Ovary (tissue), 3 donors: ENCODE data around the gene SKA2.

ENCODE experiments used
- POLR2A ChIP-seq: fragments of 450-650 bp; IDR thresholded peaks from one replicate; pipeline ENCODE4 v1.6.1; 2017; ENCODE audit warnings: antibody characterized with exemption, mild to moderate bottlenecking, moderate library complexity
- TF ChIP-seq, protein P1 (sequence below), 3 donors: fragments of 450-650 bp in 2 of 3; fragments of 200-600 bp in 1 of 3; IDR thresholded peaks; one replicate each; pipeline versions ENCODE4 v1.5.1 to v1.8.0; 2016 to 2022; ENCODE audit warnings: antibody characterized with exemption in 3 of 3, mild to moderate bottlenecking in 1 of 3
- donor health status: DM: no; HTN: no; CAD: no.

DNA sequence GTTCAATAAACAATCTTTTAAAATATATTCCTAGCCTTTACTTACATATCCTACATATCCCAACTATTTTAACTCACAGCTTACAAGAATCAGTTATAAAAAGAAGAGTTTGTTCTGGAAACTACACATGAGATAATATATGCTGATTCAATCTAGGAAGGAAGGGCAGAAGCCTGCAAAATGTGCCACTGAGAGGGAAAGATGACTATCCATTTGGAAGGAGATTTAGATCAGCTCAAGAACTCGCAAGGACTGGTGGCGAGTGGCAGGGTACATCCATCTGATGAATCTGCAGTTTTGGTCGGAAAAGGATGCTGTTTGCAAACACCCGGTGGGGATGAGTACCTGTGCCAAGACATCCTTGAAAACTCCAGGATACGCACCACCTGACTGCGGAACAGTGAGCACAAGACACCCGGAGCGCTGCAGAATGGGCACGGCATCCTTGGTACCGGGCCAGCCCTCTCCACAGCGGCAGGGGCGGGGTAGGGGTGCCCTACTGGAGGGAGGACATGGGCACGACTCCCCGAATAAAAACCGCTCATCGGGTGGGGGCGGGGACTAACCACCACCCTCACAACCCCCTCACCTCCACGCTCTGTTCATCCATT, 49.0 kb downstream of the SKA2 start:
- no peak for TF ChIP-seq POLR2A
- TF ChIP-seq, protein P1, sequence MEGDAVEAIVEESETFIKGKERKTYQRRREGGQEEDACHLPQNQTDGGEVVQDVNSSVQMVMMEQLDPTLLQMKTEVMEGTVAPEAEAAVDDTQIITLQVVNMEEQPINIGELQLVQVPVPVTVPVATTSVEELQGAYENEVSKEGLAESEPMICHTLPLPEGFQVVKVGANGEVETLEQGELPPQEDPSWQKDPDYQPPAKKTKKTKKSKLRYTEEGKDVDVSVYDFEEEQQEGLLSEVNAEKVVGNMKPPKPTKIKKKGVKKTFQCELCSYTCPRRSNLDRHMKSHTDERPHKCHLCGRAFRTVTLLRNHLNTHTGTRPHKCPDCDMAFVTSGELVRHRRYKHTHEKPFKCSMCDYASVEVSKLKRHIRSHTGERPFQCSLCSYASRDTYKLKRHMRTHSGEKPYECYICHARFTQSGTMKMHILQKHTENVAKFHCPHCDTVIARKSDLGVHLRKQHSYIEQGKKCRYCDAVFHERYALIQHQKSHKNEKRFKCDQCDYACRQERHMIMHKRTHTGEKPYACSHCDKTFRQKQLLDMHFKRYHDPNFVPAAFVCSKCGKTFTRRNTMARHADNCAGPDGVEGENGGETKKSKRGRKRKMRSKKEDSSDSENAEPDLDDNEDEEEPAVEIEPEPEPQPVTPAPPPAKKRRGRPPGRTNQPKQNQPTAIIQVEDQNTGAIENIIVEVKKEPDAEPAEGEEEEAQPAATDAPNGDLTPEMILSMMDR (IDR thresholded peaks at IDR 0.05), result no peak
